Lower lobe of right lung (tissue), 2 donors: ENCODE measurements around the gene IL23R. TPM values are rescaled to one million over a fixed set of nuclear protein-coding genes. Genes with fewer than 3 reads are reported as not detected.

Experiments
- ATAC-seq, 2 donors: fragments of 200-7000 bp; cut with Tn5 transposase; one replicate each; pipeline ENCODE4 v1.9.1; 2020 to 2022; ENCODE audit warnings: mild to moderate bottlenecking in 2 of 2, moderate library complexity in 2 of 2
- DNase-seq: peaks from one replicate; pipeline ENCODE4 v3.0.0-alpha.2; 2020
- H3K27ac ChIP-seq: fragments of 200-600 bp; one replicate; pipeline ENCODE4 v1.8.0; 2022
- H3K27me3 ChIP-seq: fragments of 200-600 bp; one replicate; pipeline ENCODE4 v1.8.0; 2022; ENCODE audit warnings: low read depth
- H3K36me3 ChIP-seq: fragments of 200-600 bp; one replicate; pipeline ENCODE4 v1.8.0; 2022; ENCODE audit warnings: mild to moderate bottlenecking
- H3K4me1 ChIP-seq: fragments of 200-600 bp; one replicate; pipeline ENCODE4 v1.8.0; 2022
- H3K4me3 ChIP-seq: fragments of 200-600 bp; one replicate; pipeline ENCODE4 v1.8.0; 2022; ENCODE audit warnings: mild to moderate bottlenecking
- H3K9me3 ChIP-seq: fragments of 200-600 bp; one replicate; pipeline ENCODE4 v1.8.0; 2022
- CTCF ChIP-seq: fragments of 200-600 bp; IDR thresholded peaks from one replicate; pipeline ENCODE4 v1.8.0; 2022; ENCODE audit warnings: antibody characterized with exemption, mild to moderate bottlenecking
- intact Hi-C: fragments of 100-400 bp; cut with DNase I; formaldehyde crosslinking; loops from one replicate; pipeline ENCODE4 v1.11.0; 2022
- total RNA-seq: library from RNA; stranded (reverse); fragmentation: NEBNext Ultra II Directional; extraction: Animal tissue kit (Norgen Biotek cat#: 25700); gene quantifications from one replicate; pipeline ENCODE4 v1.2.1, GENCODE V29; 2021
- donor health status: DM: no; HTN: yes; CAD: no; lungs with severe emphysema.

Gene IL23R
- total RNA-seq, 1 donor from 2014 or later: 0.18 TPM

- H3K9me3 ChIP-seq: no peaks in the 10 kb centered on the region
- TF ChIP-seq CTCF: no peak
- H3K4me1 ChIP-seq: no peaks in the 10 kb centered on the region
- DNase-seq: no peak
- ATAC-seq: no peak
- no peaks in the 10 kb centered on the region for H3K36me3 ChIP-seq
- no peak overlapping the region for H3K27ac ChIP-seq
- H3K27me3 ChIP-seq: no peaks in the 10 kb centered on the region
- intact Hi-C loops: no loop called here
- H3K4me3 ChIP-seq: no peak overlapping the region
Measured at GRCh38 chr1:67188137-67188536, 21.9 kb downstream of the IL23R start.

- ATAC-seq (no peak), DNase-seq (no peak)
- no peak for TF ChIP-seq CTCF
- Histone ChIP-seq H3K36me3 (no peaks in the 10 kb centered on the region), H3K9me3 (no peaks in the 10 kb centered on the region), H3K27ac (no peak overlapping the region), H3K27me3 (no peaks in the 10 kb centered on the region), H3K4me1 (no peaks in the 10 kb centered on the region), H3K4me3 (no peak overlapping the region)
- intact Hi-C loops: no loop called here
Measured at GRCh38 chr1:67189953-67190352, 23.7 kb downstream of the IL23R start.

- Histone ChIP-seq H3K36me3 (no peaks in the 10 kb centered on the region), H3K27ac (no peak overlapping the region), H3K9me3 (no peaks in the 10 kb centered on the region), H3K4me3 (no peak overlapping the region), H3K4me1 (no peaks in the 10 kb centered on the region), H3K27me3 (no peaks in the 10 kb centered on the region)
- no peak for DNase-seq
- TF ChIP-seq CTCF: no peak
- no peak for ATAC-seq
- intact Hi-C loops: no loop called here
Measured at GRCh38 chr1:67190410-67190809, 24.2 kb downstream of the IL23R start.

- H3K27me3 ChIP-seq: no peaks in the 10 kb centered on the region
- no peak overlapping the region for H3K4me3 ChIP-seq
- no peak overlapping the region for H3K27ac ChIP-seq
- H3K4me1 ChIP-seq: no peaks in the 10 kb centered on the region
- ATAC-seq (no peak), DNase-seq (no peak)
- no peak for TF ChIP-seq CTCF
- no peaks in the 10 kb centered on the region for H3K36me3 ChIP-seq
- intact Hi-C loops: no loop called here
- H3K9me3 ChIP-seq: no peaks in the 10 kb centered on the region
Measured at GRCh38 chr1:67190942-67191341, 24.7 kb downstream of the IL23R start.

- Histone ChIP-seq H3K9me3 (no peaks in the 10 kb centered on the region), H3K4me3 (no peak overlapping the region), H3K4me1 (no peaks in the 10 kb centered on the region), H3K27ac (no peak overlapping the region), H3K27me3 (no peaks in the 10 kb centered on the region), H3K36me3 (no peaks in the 10 kb centered on the region)
- ATAC-seq: no peak
- TF ChIP-seq CTCF: no peak
- no peak for DNase-seq
- intact Hi-C loops: no loop called here
Measured at GRCh38 chr1:67191668-67192520, 25.6 kb downstream of the IL23R start.
